LoVo (cell line): ENCODE data around the gene DGKZ.
"Not testable (repeated sequence)": the region's sequence is repeated elsewhere in the genome, so short reads cannot be mapped to it uniquely, and the experiment has no call there.

Experiments used
- DNase-seq: peaks from one replicate; pipeline ENCODE4 v3.0.0-alpha.2; 2016; ENCODE audit warnings: low spot score

The DGKZ gene

GRCh38 chr11:46367244-46367915 is 20.1 kb downstream of the DGKZ start:
- DNase-seq: no peak

GRCh38 chr11:46367916-46368267 is 20.6 kb downstream of the DGKZ start:
- no peak for DNase-seq

- peak; percentile 37 for DNase-seq
Measured at GRCh38 chr11:46369458-46370152, 22.3 kb downstream of the DGKZ start.

- DNase-seq: no peak
Measured at GRCh38 chr11:46370253-46370652, 23.0 kb downstream of the DGKZ start.

DNA sequence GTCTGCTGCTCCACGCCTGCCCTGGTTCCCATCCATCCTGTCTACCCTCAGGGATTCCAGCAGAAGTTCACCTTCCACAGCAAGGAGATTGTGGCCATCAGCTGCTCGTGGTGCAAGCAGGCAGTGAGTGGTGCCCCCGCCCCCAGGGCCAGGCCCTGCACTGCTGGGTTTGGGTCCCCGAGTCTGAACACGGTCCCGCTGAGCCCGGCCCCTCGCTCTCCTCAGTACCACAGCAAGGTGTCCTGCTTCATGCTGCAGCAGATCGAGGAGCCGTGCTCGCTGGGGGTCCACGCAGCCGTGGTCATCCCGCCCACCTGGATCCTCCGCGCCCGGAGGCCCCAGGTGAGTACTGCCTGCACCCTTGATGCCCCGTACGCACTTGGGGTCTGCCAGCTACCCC is 24.0 kb downstream of the DGKZ start:
- DNase-seq: not testable (repeated sequence)

GRCh38 chr11:46372086-46372485 is 24.8 kb downstream of the DGKZ start:
- DNase-seq: no peak

DNA sequence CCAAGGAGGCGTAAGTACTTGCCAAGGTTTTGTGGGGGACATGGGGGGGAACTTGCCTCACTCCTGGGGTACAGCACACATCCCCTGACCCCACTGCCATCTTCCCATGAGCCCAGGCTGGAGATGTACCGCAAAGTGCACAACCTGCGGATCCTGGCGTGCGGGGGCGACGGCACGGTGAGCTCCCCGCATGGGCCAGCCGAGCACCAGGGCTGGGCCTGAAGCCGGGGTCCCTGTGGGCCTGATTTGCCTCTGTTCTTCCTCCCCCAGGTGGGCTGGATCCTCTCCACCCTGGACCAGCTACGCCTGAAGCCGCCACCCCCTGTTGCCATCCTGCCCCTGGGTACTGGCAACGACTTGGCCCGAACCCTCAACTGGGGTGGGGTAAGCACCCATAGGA is 25.2 kb downstream of the DGKZ start:
- not testable (repeated sequence) for DNase-seq

- DNase-seq: no peak
Measured at GRCh38 chr11:46373787-46374740, 26.8 kb downstream of the DGKZ start.

DNA sequence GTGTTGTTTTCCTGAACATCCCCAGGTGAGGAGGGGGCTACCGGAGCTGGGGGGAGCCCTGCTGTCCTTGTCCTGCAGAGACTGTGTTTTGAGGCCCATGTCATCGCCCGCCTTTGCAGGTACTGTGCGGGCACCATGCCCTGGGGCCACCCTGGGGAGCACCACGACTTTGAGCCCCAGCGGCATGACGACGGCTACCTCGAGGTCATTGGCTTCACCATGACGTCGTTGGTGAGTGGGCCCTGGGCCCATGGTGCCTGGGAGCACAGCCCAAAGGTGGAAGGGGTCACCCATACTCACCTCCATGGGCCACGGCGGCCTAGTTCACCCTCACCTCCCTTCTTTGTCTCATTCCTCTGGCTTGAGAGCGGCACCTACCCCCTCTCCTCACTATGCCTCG is 27.6 kb downstream of the DGKZ start:
- no peak for DNase-seq

DNA sequence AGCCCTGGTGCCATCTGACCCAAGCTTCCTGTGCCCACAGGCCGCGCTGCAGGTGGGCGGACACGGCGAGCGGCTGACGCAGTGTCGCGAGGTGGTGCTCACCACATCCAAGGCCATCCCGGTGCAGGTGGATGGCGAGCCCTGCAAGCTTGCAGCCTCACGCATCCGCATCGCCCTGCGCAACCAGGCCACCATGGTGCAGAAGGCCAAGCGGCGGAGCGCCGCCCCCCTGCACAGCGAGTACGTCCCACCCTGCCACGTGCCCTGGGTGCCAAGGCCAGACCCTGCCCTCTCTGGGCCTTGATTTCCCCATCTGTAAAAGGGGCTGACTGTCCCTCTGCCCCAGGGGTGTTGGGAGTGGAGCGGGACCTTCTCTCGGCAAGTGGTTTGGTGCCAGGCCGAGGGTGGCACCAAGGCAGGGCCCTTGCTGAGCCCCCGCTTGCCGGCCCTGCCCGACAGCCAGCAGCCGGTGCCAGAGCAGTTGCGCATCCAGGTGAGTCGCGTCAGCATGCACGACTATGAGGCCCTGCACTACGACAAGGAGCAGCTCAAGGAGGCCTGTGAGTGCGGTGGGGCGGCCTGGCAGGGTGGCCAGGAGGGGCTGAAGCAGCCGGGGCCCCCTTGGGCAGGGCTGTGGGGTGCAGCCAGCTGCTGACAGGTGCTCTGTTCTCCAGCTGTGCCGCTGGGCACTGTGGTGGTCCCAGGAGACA is 28.3 kb downstream of the DGKZ start:
- DNase-seq: no peak

DNA sequence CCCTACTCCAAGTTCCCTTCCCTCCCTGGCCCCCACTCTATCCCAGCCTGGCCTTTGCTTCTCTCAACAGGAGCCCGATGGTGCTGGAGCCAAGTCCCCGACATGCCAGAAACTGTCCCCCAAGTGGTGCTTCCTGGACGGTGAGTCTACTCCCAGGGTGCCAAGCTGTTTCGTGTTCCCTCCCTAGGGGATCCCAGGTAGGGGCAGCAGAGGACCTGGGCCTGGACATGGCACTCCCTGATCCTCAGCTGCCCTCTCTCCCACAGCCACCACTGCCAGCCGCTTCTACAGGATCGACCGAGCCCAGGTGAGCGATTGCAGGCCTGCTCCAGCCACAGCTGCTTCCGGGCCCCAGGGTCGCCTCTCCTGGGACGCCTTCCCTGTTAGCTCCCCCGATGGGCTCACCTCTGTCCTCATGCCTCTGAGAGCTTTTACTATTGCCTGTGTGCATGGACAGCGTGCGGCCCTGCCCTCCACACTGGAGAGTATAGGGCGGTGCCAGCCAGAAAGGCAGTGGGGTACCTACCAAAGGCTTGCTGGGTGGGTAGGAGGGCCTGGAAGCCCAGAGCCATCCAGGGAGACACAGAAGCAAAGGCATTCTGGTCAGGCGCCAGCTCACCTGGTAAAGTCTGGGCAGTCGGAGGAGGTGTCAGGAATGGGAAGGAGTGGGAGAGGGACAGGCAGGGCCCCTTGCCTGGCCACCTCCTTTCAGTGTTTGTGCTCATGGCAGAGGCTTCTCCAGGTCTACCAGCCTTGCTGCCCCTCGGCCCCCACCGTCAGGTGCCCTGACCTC is 29.2 kb downstream of the DGKZ start:
- no peak for DNase-seq

DNA sequence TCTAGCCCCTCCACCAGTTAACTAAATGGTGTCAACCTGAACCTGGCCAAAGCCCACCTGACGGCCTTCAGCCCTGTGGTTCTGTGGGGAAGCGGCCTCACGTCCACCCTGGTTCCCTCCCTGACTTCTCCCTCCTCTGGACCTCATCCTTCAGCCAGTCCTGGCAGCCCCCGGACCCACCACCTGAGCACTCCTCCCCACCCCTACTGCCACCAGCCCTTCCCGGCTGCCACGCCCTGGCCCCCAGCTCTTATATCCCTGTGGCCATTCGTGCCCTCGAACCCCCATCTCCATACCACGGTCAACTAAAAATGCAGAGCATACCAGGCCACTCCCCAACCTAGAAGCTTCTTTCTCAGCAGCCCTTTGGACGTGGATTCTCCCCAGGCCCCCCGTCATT is 30.0 kb downstream of the DGKZ start:
- DNase-seq: no peak

- no peak for DNase-seq
Measured at GRCh38 chr11:46377831-46378230, 30.6 kb downstream of the DGKZ start.

GRCh38 chr11:46378296-46378695 is 31.0 kb downstream of the DGKZ start:
- no peak for DNase-seq

- DNase-seq: no peak
Measured at GRCh38 chr11:46378811-46379481, 31.7 kb downstream of the DGKZ start.

DNA sequence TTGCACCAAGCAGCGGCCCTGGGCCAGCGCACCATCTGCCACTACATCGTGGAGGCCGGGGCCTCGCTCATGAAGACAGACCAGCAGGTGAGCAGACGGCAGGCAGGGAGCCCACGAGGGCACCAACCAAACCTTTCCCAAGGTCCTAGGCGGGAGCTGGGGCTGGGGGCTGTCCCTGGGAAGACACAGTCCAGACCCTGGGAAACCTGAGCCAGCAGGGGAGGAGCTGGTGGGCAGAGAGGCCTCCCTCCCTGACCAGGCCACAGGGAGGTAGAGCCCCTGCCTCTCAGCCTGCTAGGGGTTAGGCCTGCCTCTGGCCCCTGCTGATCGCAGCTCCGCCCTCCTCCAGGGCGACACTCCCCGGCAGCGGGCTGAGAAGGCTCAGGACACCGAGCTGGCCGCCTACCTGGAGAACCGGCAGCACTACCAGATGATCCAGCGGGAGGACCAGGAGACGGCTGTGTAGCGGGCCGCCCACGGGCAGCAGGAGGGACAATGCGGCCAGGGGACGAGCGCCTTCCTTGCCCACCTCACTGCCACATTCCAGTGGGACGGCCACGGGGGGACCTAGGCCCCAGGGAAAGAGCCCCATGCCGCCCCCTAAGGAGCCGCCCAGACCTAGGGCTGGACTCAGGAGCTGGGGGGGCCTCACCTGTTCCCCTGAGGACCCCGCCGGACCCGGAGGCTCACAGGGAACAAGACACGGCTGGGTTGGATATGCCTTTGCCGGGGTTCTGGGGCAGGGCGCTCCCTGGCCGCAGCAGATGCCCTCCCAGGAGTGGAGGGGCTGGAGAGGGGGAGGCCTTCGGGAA is 32.4 kb downstream of the DGKZ start:
- not testable (repeated sequence) for DNase-seq

- peak; percentile 43 for DNase-seq
Measured at GRCh38 chr11:46380340-46381047, 33.2 kb downstream of the DGKZ start.

- DNase-seq: no peak
Measured at GRCh38 chr11:46381048-46381818, 34.0 kb downstream of the DGKZ start, which contains the start of gene MDK. MDK (plus strand) TSS chr11:46381669; CDS start chr11:46382058, 389 bp downstream.
